ENCODE measurements around the gene SALL3.

SALL3 gene

GRCh38 chr18:78999939-79000338, 20.3 kb downstream of the SALL3 start:
- ChIA-PET POLR2A (no interaction called here), CTCF (interaction anchor here (0.9 to 1.2 kb wide), 2 partner anchors 10 to 11 kb away, joined by 3 to 5 read pairs; no protein-coding TSS in a partner anchor)
- no peak for DNase-seq (ENCODE audit: extremely low spot score)
- no peak for TF ChIP-seq CTCF (IDR thresholded peaks at IDR 0.05; ENCODE audit: control extremely low read depth, extremely low read depth, low read depth, missing control alignments)

GRCh38 chr18:79000997-79001396, 21.4 kb downstream of the SALL3 start:
- TF ChIP-seq CTCF (IDR thresholded peaks at IDR 0.05; ENCODE audit: control extremely low read depth, extremely low read depth, low read depth, missing control alignments), result no peak
- DNase-seq (ENCODE audit: extremely low spot score), result no peak
- ChIA-PET POLR2A (no interaction called here), CTCF (interaction anchor here (0.8 to 1.2 kb wide), 3 partner anchors 9 to 247 kb away, joined by 3 to 5 read pairs (median 3); no protein-coding TSS in a partner anchor)

- ChIA-PET CTCF (no interaction called here), POLR2A (no interaction called here)
- TF ChIP-seq CTCF (IDR thresholded peaks at IDR 0.05; ENCODE audit: control extremely low read depth, extremely low read depth, low read depth, missing control alignments), result no peak
- DNase-seq (ENCODE audit: extremely low spot score), result no peak
Measured at GRCh38 chr18:79005653-79006052, 26.0 kb downstream of the SALL3 start.

DNA sequence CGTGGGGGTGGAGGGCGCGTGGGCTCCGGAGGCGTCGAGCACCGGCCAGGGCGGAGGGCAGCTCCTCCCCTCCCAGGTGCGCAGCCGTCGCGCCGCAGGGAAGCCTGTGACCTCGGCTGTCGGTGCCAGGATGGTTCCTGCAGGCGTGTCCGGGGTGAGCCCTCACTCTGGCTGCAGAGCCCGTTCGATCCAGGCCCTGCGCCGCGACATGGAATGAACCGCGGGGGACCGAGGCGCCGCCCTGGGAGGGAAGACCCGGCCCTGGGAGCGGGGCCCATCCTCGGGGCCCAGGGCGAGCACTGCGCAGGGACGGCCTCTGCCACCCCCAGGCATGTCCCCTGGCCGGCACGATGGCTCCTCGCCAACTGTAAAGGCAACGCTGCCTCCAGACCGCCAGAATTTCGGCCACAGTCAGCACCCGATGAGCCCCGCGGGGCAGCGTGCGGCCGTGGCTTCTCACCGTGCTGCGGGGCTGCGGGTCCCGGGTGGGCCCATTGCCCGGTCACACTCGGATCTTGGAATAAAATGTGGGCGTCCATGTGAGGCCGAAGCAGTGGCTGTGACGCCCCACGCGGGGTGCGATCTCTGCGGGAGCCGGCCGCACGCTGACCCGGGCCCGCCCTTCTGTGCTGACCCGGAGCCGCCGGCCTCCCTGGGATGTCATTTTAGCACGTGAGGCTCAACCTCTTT, 26.6 kb downstream of the SALL3 start:
- no peak for DNase-seq (ENCODE audit: extremely low spot score)
- TF ChIP-seq CTCF (IDR thresholded peaks at IDR 0.05; ENCODE audit: control extremely low read depth, extremely low read depth, low read depth, missing control alignments), result no peak
- ChIA-PET POLR2A (no interaction called here), CTCF (no interaction called here)

- no peak for DNase-seq (ENCODE audit: extremely low spot score)
- ChIA-PET POLR2A (no interaction called here), CTCF (no interaction called here)
- no peak for TF ChIP-seq CTCF (IDR thresholded peaks at IDR 0.05; ENCODE audit: control extremely low read depth, extremely low read depth, low read depth, missing control alignments)
Measured at GRCh38 chr18:79007440-79007839, 27.8 kb downstream of the SALL3 start.

DNA sequence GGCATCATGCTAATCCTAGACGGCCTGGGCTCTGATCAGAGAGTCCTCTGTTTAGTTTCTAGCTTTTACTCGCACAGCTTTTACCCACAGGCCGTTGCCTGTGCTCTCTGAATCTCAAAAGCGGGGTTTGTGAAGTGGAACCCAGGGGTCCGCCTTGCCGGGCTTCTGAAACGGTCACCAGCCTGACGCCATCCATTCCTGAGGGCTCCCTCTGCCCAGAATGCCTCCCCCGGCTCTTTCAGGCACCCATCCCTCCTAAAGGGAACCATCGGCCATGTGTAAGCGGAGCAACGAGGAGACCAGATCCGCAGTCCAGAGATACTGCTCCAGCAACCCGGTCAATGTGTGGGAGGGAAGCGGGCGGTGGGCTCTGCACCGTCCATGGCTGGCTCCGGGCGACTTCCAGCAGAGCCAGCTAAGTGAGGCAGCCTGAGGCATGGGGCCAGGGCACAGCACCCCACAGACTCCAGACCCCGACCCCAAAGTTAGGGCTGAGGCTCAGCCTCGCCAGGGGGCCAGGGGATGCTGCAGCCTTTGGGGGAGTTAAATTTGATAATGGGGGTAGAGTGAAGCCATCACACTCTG, 28.8 kb downstream of the SALL3 start:
- POLR2A ChIA-PET, result no interaction called here
- DNase-seq (ENCODE audit: extremely low spot score), result no peak
- CTCF ChIA-PET, result no interaction called here
- no peak for TF ChIP-seq CTCF (IDR thresholded peaks at IDR 0.05; ENCODE audit: control extremely low read depth, extremely low read depth, low read depth, missing control alignments)
